K562 (cell line): ENCODE data around the gene LRP1B. TPM values are rescaled to one million over a fixed set of nuclear protein-coding genes. Genes with fewer than 3 reads are reported as not detected.
A peak's percentile ranks its signal among the peaks of the same experiment; 100 is the strongest.

Source experiments
- ATAC-seq: fragments of 200-7000 bp; cut with Tn5 transposase; 3 replicates; pipeline ENCODE4 v1.9.1; 2020; ENCODE audit warnings: moderate library complexity
- BruUV-seq: library from RNA; stranded (reverse); fragments of 400-500 nt; replicated peaks from 2 replicates; lab custom pipeline; 2021; lab: Mats Ljungman, UMichigan
- CTCF ChIA-PET: fragments of 300-600 bp; formaldehyde crosslinking; extraction: SDS; loops from one replicate; lab custom pipeline; 2021; ENCODE audit warnings: low intra/inter-chr PET ratio; lab: Yijun Ruan, JAX
- POLR2A ChIA-PET: fragments of 300-600, 350-650 bp; sonication (Branson Sonifier 250); formaldehyde crosslinking; extraction: SDS; loops from one replicate; lab custom pipeline; 2021; ENCODE audit warnings: antibody characterized with exemption, inconsistent platforms; lab: Yijun Ruan, JAX
- DNase-seq, 4 experiments: peaks; one replicate each; pipeline versions ENCODE4 v3.0.0 to v3.0.0-alpha.2; 2011 to 2018; ENCODE audit warnings: low spot score in 3 of 4, mixed read lengths in 3 of 4; ENCODE audit errors: extremely low read depth in 1 of 4
- FAIRE-seq: peaks from 2 replicates; lab custom pipeline; 2011; peaks lifted over from hg19 to GRCh38; lab: Jason Lieb, UNC
- H2AFZ ChIP-seq: 2 replicates; pipeline ENCODE4 v1.6.0; 2011; ENCODE audit warnings: low read depth, low read length, control low read depth, inconsistent platforms
- H3K27ac ChIP-seq: fragments of 200-600 bp; 3 replicates; pipeline ENCODE4 v1.8.0; 2011; ENCODE audit warnings: low read depth, mild to moderate bottlenecking, control low read depth, inconsistent platforms, low read length, moderate library complexity, mixed read lengths; ENCODE audit errors: extremely low read depth
- H3K27me3 ChIP-seq, 2 experiments: fragments of 300-600 bp in 1 of 2; 2 replicates in 1 of 2; 3 replicates in 1 of 2; pipeline versions ENCODE4 v1.6.0 to v1.8.0; 2011; ENCODE audit warnings: inconsistent platforms in 2 of 2, low read length in 2 of 2, mild to moderate bottlenecking in 1 of 2, mixed read lengths in 1 of 2, moderate library complexity in 1 of 2; ENCODE audit not compliant: control insufficient read depth in 2 of 2, insufficient read depth in 2 of 2
- H3K36me3 ChIP-seq: fragments of 300-600 bp; 3 replicates; pipeline ENCODE4 v1.8.0; 2011; ENCODE audit warnings: mild to moderate bottlenecking, low read length, inconsistent platforms; ENCODE audit not compliant: control insufficient read depth, insufficient read depth
- H3K4me1 ChIP-seq, 2 experiments: fragments of 200-600 bp in 1 of 2; replicated peaks in 1 of 2; 2 replicates in 1 of 2; 3 replicates in 1 of 2; pipeline versions ENCODE4 v1.5.1 to v1.8.0; 2011; ENCODE audit warnings: inconsistent platforms in 2 of 2, low read length in 2 of 2, mild to moderate bottlenecking in 1 of 2, mixed read lengths in 1 of 2, moderate library complexity in 1 of 2; ENCODE audit not compliant: control insufficient read depth in 2 of 2, insufficient read depth in 2 of 2
- H3K4me2 ChIP-seq: 2 replicates; pipeline ENCODE4 v1.6.1; 2011; ENCODE audit warnings: low read length, control low read depth, inconsistent platforms, mixed read lengths; ENCODE audit not compliant: insufficient read depth
- H3K4me3 ChIP-seq: fragments of 200-600 bp; sonication (generic), shearing (Covaris generic); 2 replicates; pipeline ENCODE4 v1.5.1; 2016; ENCODE audit warnings: control low read depth, inconsistent platforms
- H3K79me2 ChIP-seq: fragments of 200-600 bp; 3 replicates; pipeline ENCODE4 v1.8.0; 2011; ENCODE audit warnings: low read length, inconsistent platforms; ENCODE audit not compliant: control insufficient read depth, insufficient read depth
- H3K9ac ChIP-seq, 2 experiments: 2 replicates each; pipeline versions ENCODE4 v1.6.0 to v1.6.1; 2011; ENCODE audit warnings: low read depth in 2 of 2, low read length in 2 of 2, control low read depth in 1 of 2, inconsistent platforms in 1 of 2, mild to moderate bottlenecking in 1 of 2, mixed read lengths in 1 of 2; ENCODE audit not compliant: insufficient read depth in 1 of 2
- H3K9me1 ChIP-seq: one replicate; pipeline ENCODE4 v1.6.0; 2011; ENCODE audit warnings: inconsistent platforms, mild to moderate bottlenecking, low read length, moderate library complexity; ENCODE audit not compliant: control insufficient read depth, insufficient read depth
- H3K9me3 ChIP-seq: replicated peaks from 2 replicates; pipeline ENCODE4 v1.5.1; 2011; ENCODE audit warnings: low read depth, low read length, inconsistent platforms; ENCODE audit not compliant: control insufficient read depth, insufficient read depth
- H4K20me1 ChIP-seq: replicated peaks from 2 replicates; pipeline ENCODE4 v1.6.1; 2011; ENCODE audit warnings: low read length, inconsistent platforms, mixed read lengths; ENCODE audit not compliant: control insufficient read depth, insufficient read depth
- CBX2 ChIP-seq: fragments of 200-600 bp; sonication (generic); IDR thresholded peaks from one replicate; pipeline ENCODE4 v1.6.1; 2012; ENCODE audit warnings: mild to moderate bottlenecking, low read length, inconsistent platforms; ENCODE audit not compliant: insufficient read depth, poor library complexity, severe bottlenecking
- HMGXB4 ChIP-seq: sonication (generic); formaldehyde crosslinking; IDR thresholded peaks from 2 replicates; pipeline ENCODE4 v1.8.1; 2023; ENCODE audit warnings: mild to moderate bottlenecking, missing genetic modification reagents
- SOX6 ChIP-seq: fragments of 450-650 bp; IDR thresholded peaks from 2 replicates; pipeline ENCODE4 v1.6.1; 2014; ENCODE audit warnings: mild to moderate bottlenecking
- STAT5A ChIP-seq: IDR thresholded peaks from 2 replicates; pipeline ENCODE4 v1.6.1; 2012; ENCODE audit warnings: low read length, inconsistent platforms, borderline replicate concordance
- TFAP4 ChIP-seq: sonication (generic); formaldehyde crosslinking; IDR thresholded peaks from 2 replicates; pipeline ENCODE4 v1.8.0; 2022; ENCODE audit warnings: missing genetic modification reagents, mild to moderate bottlenecking, moderate library complexity, borderline replicate concordance
- ZNF124 ChIP-seq: sonication (generic); formaldehyde crosslinking; IDR thresholded peaks from 2 replicates; pipeline ENCODE4 v1.8.1; 2022; ENCODE audit warnings: missing genetic modification reagents
- ZNF274 ChIP-seq: IDR thresholded peaks from 2 replicates; pipeline ENCODE4 v1.6.1; 2011; ENCODE audit warnings: low read depth, mild to moderate bottlenecking, low read length, moderate library complexity, borderline replicate concordance
- ZNF324 ChIP-seq: fragments of 250-450 bp; sonication (Bioruptor Pico); IDR thresholded peaks from 2 replicates; pipeline ENCODE4 v1.4.0; 2020; ENCODE audit warnings: mild to moderate bottlenecking
- WGBS: fragments of 100-300 bp; shearing (Covaris generic); methylation state at CpG from one replicate; pipeline ENCODE4 v1.1.6; 2016; ENCODE audit warnings: low coverage, mixed read lengths; ENCODE audit not compliant: insufficient coverage; ENCODE audit errors: missing lambda C conversion rate; 5-methylcytosine and 5-hydroxymethylcytosine counted together
- in situ Hi-C: fragments of 300-500 bp; cut with MboI; formaldehyde crosslinking; loops from 4 replicates; pipeline ENCODE4 v1.15.0; 2018; ENCODE audit warnings: inconsistent platforms, mixed read lengths
- intact Hi-C: fragments of 100-400 bp; cut with micrococcal nuclease; formaldehyde crosslinking; loops from 2 replicates; pipeline ENCODE4 v1.14.2; 2022
- polyA plus RNA-seq, 8 experiments: library from polyadenylated mRNA; depleted of rRNA in 4 of 8; stranded (reverse) in 5 of 8; unstranded in 3 of 8; fragments of >200 nt; fragmentation: Nextera tagmentation in 2 of 8; fragmentation: Illumina TruSeq in 1 of 8; extraction: Ambion mirVana in 2 of 8; extraction: Trizol in 1 of 8; gene quantifications; 2 replicates each; pipeline versions ENCODE4 v1.2.1 to v1.2.3, GENCODE V29; 2011 to 2014; ENCODE audit warnings: inconsistent platforms in 1 of 8, missing spikeins in 1 of 8
- total RNA-seq, 7 experiments: library from RNA; depleted of rRNA in 6 of 7; stranded (reverse); fragments of >200 nt in 6 of 7; fragmentation: Illumina TruSeq in 2 of 7; extraction: Trizol in 2 of 7; gene quantifications; 2 replicates each; pipeline versions ENCODE4 v1.2.1 to v1.2.3, GENCODE V29; 2011 to 2021; ENCODE audit warnings: low replicate concordance in 1 of 7
- TF ChIP-seq, protein P1 (sequence below): sonication (generic); formaldehyde crosslinking; IDR thresholded peaks from 2 replicates; pipeline ENCODE4 v1.5.0; 2020; ENCODE audit warnings: missing genetic modification reagents

Gene LRP1B
- total and polyA plus RNA-seq, 9 of the 15 experiments (the other 6 are each of a cell fraction or from before 2014, with no cell fraction given): not detected

- ChIA-PET CTCF (no interaction called here), POLR2A (no interaction called here)
- Histone ChIP-seq H3K9ac (no peak overlapping the region), H3K27ac (no peak overlapping the region), H3K4me2 (no peak overlapping the region), H3K27me3 (no peaks in the 10 kb centered on the region), H4K20me1 (no peaks in the 10 kb centered on the region), H3K4me1 (no peaks in the 10 kb centered on the region), H2AFZ (no peak overlapping the region), H3K36me3 (no peaks in the 10 kb centered on the region), H3K79me2 (no peaks in the 10 kb centered on the region), H3K9me1 (no peaks in the 10 kb centered on the region), H3K9me3 (no peaks in the 10 kb centered on the region), H3K4me3 (no peak overlapping the region)
- ATAC-seq: no peak
- 0% methylated on average over 3 of the region's 3 CpGs for WGBS
- peak in 1 of 4 experiments; percentile 13 for DNase-seq
- no peak for TF ChIP-seq ZNF324 (CRISPR knock-in tag)
- TF ChIP-seq HMGXB4 (CRISPR knock-in tag): no peak
- TF ChIP-seq CBX2: no peak
- TF ChIP-seq, protein P1, sequence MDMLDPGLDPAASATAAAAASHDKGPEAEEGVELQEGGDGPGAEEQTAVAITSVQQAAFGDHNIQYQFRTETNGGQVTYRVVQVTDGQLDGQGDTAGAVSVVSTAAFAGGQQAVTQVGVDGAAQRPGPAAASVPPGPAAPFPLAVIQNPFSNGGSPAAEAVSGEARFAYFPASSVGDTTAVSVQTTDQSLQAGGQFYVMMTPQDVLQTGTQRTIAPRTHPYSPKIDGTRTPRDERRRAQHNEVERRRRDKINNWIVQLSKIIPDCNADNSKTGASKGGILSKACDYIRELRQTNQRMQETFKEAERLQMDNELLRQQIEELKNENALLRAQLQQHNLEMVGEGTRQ (CRISPR knock-in tag): no peak
- TF ChIP-seq ZNF274: no peak
- TF ChIP-seq SOX6: no peak
- TF ChIP-seq STAT5A: no peak
- TF ChIP-seq TFAP4: no peak
- TF ChIP-seq ZNF124: no peak
- in situ Hi-C loops: no loop called here
- FAIRE-seq: no peak
- BruUV-seq: no TSS peak
- intact Hi-C loops: no loop called here
These were observed 576.0 kb downstream of the LRP1B start for GRCh38 chr2:141554810-141555209.
